MG63 (cell line): Measurements from ENCODE around the gene RIPOR1. TPM values are rescaled to one million over a fixed set of nuclear protein-coding genes. Genes with fewer than 3 reads are reported as not detected.

ENCODE experiments used
- DNase-seq: peaks from one replicate; pipeline ENCODE4 v3.0.0-alpha.2; 2020
- H3K27me3 ChIP-seq: fragments of 250-450 bp; sonication (Bioruptor Pico); 2 replicates; pipeline ENCODE4 v1.5.1; 2020; ENCODE audit warnings: mild to moderate bottlenecking, moderate library complexity
- H3K36me3 ChIP-seq: fragments of 250-450 bp; sonication (Bioruptor Pico); 2 replicates; pipeline ENCODE4 v1.5.1; 2020; ENCODE audit warnings: mild to moderate bottlenecking, moderate library complexity
- H3K4me3 ChIP-seq: fragments of 250-450 bp; sonication (Bioruptor Pico); 2 replicates; pipeline ENCODE4 v1.5.1; 2020; ENCODE audit warnings: mild to moderate bottlenecking, moderate library complexity
- H3K9me3 ChIP-seq: fragments of 250-450 bp; sonication (Bioruptor Pico); 2 replicates; pipeline ENCODE4 v1.5.1; 2020; ENCODE audit warnings: mild to moderate bottlenecking, moderate library complexity
- total RNA-seq: library from RNA; depleted of rRNA; stranded (reverse); fragments of >200 nt; shearing (Covaris generic); gene quantifications from 2 replicates; pipeline ENCODE4 v1.2.3, GENCODE V29; 2014; ENCODE audit warnings: low replicate concordance

The RIPOR1 gene
- total RNA-seq, 1 experiment from 2014 or later, result 5.0 TPM

GRCh38 chr16:67544844-67545664 is 16.4 kb downstream of the RIPOR1 start:
- no peak for DNase-seq
- H3K36me3 ChIP-seq, result peaks cover 19% of the 10 kb centered on the region
- no peak overlapping the region for H3K4me3 ChIP-seq
- H3K27me3 ChIP-seq, result no peaks in the 10 kb centered on the region
- H3K9me3 ChIP-seq, result no peaks in the 10 kb centered on the region

- Histone ChIP-seq H3K27me3 (no peaks in the 10 kb centered on the region), H3K9me3 (no peaks in the 10 kb centered on the region), H3K36me3 (peaks cover 19% of the 10 kb centered on the region), H3K4me3 (no peak overlapping the region)
- no peak for DNase-seq
Observed at GRCh38 chr16:67545665-67546024, 17.0 kb downstream of the RIPOR1 start.

GRCh38 chr16:67546091-67546501 is 17.5 kb downstream of the RIPOR1 start:
- H3K27me3 ChIP-seq, result no peaks in the 10 kb centered on the region
- DNase-seq, result no peak
- H3K36me3 ChIP-seq, result peaks cover 19% of the 10 kb centered on the region
- no peak overlapping the region for H3K4me3 ChIP-seq
- H3K9me3 ChIP-seq, result no peaks in the 10 kb centered on the region

GRCh38 chr16:67546761-67547422 is 18.3 kb downstream of the RIPOR1 start:
- H3K9me3 ChIP-seq, result no peaks in the 10 kb centered on the region
- peak; percentile 52 for DNase-seq
- no peak overlapping the region for H3K4me3 ChIP-seq
- H3K27me3 ChIP-seq, result no peaks in the 10 kb centered on the region
- H3K36me3 ChIP-seq, result peaks cover 13% of the 10 kb centered on the region

- H3K4me3 ChIP-seq, result no peak overlapping the region
- H3K27me3 ChIP-seq, result no peaks in the 10 kb centered on the region
- H3K9me3 ChIP-seq, result no peaks in the 10 kb centered on the region
- no peak for DNase-seq
- H3K36me3 ChIP-seq, result peaks cover 12% of the 10 kb centered on the region
Observed at GRCh38 chr16:67547423-67548264, 19.0 kb downstream of the RIPOR1 start.

- DNase-seq, result no peak
- H3K9me3 ChIP-seq, result no peaks in the 10 kb centered on the region
- no peaks in the 10 kb centered on the region for H3K27me3 ChIP-seq
- H3K4me3 ChIP-seq, result no peak overlapping the region
- H3K36me3 ChIP-seq, result peaks cover 8% of the 10 kb centered on the region
Observed at GRCh38 chr16:67548265-67549126, 19.9 kb downstream of the RIPOR1 start.

GRCh38 chr16:67549240-67549639 is 20.6 kb downstream of the RIPOR1 start:
- no peak for DNase-seq
- Histone ChIP-seq H3K27me3 (no peaks in the 10 kb centered on the region), H3K4me3 (no peak overlapping the region), H3K36me3 (peaks cover 8% of the 10 kb centered on the region), H3K9me3 (no peaks in the 10 kb centered on the region)

GRCh38 chr16:67549936-67550335 is 21.3 kb downstream of the RIPOR1 start:
- H3K27me3 ChIP-seq, result no peaks in the 10 kb centered on the region
- DNase-seq, result no peak
- peaks cover 8% of the 10 kb centered on the region for H3K36me3 ChIP-seq
- no peaks in the 10 kb centered on the region for H3K9me3 ChIP-seq
- no peak overlapping the region for H3K4me3 ChIP-seq

GRCh38 chr16:67551091-67551490 is 22.5 kb downstream of the RIPOR1 start:
- Histone ChIP-seq H3K9me3 (no peaks in the 10 kb centered on the region), H3K36me3 (peaks cover 8% of the 10 kb centered on the region), H3K27me3 (no peaks in the 10 kb centered on the region), H3K4me3 (no peak overlapping the region)
- no peak for DNase-seq

- Histone ChIP-seq H3K27me3 (no peaks in the 10 kb centered on the region), H3K4me3 (no peak overlapping the region), H3K9me3 (no peaks in the 10 kb centered on the region), H3K36me3 (peaks cover 6% of the 10 kb centered on the region)
- no peak for DNase-seq
Observed at GRCh38 chr16:67551972-67552371, 23.3 kb downstream of the RIPOR1 start.

GRCh38 chr16:67552476-67552875 is 23.8 kb downstream of the RIPOR1 start:
- Histone ChIP-seq H3K4me3 (no peak overlapping the region), H3K27me3 (no peaks in the 10 kb centered on the region), H3K36me3 (peaks cover 3% of the 10 kb centered on the region; the same call in 1 of the 2 replicates), H3K9me3 (no peaks in the 10 kb centered on the region)
- DNase-seq, result no peak

- no peaks in the 10 kb centered on the region for H3K9me3 ChIP-seq
- no peak overlapping the region for H3K4me3 ChIP-seq
- H3K36me3 ChIP-seq, result no peaks in the 10 kb centered on the region
- H3K27me3 ChIP-seq, result no peaks in the 10 kb centered on the region
- no peak for DNase-seq
Observed at GRCh38 chr16:67555795-67556212, 27.2 kb downstream of the RIPOR1 start.

GRCh38 chr16:67558859-67559258 is 30.2 kb downstream of the RIPOR1 start:
- H3K9me3 ChIP-seq, result no peaks in the 10 kb centered on the region
- H3K27me3 ChIP-seq, result no peaks in the 10 kb centered on the region
- H3K4me3 ChIP-seq, result no peak overlapping the region
- H3K36me3 ChIP-seq, result no peaks in the 10 kb centered on the region
- DNase-seq, result no peak

- no peak overlapping the region for H3K4me3 ChIP-seq
- no peaks in the 10 kb centered on the region for H3K27me3 ChIP-seq
- no peak for DNase-seq
- H3K36me3 ChIP-seq, result no peaks in the 10 kb centered on the region
- H3K9me3 ChIP-seq, result no peaks in the 10 kb centered on the region
Observed at GRCh38 chr16:67560827-67561342, 32.3 kb downstream of the RIPOR1 start.

GRCh38 chr16:67561501-67561823 is 32.8 kb downstream of the RIPOR1 start:
- DNase-seq, result no peak
- no peaks in the 10 kb centered on the region for H3K36me3 ChIP-seq
- no peaks in the 10 kb centered on the region for H3K27me3 ChIP-seq
- H3K9me3 ChIP-seq, result no peaks in the 10 kb centered on the region
- peak overlapping the region; percentile 53 for H3K4me3 ChIP-seq

GRCh38 chr16:67561824-67562525 is 33.3 kb downstream of the RIPOR1 start:
- Histone ChIP-seq H3K9me3 (no peaks in the 10 kb centered on the region), H3K27me3 (no peaks in the 10 kb centered on the region), H3K36me3 (no peaks in the 10 kb centered on the region), H3K4me3 (peak overlapping the region; percentile 82)
- peak; percentile 97 for DNase-seq
